SK-N-SH (cell line): ENCODE measurements around the gene PEF1. TPM values are rescaled to one million over a fixed set of nuclear protein-coding genes. Genes with fewer than 3 reads are reported as not detected.

ENCODE experiments used
- CTCF ChIA-PET: fragments of 300-600, 350-600 bp; formaldehyde crosslinking; extraction: SDS; loops from one replicate; lab custom pipeline; 2021; lab: Yijun Ruan, JAX
- POLR2A ChIA-PET: fragments of 350-600 bp; sonication (Branson Sonifier 250); formaldehyde crosslinking; extraction: SDS; loops from one replicate; lab custom pipeline; 2020; ENCODE audit warnings: antibody characterized with exemption, inconsistent platforms; lab: Yijun Ruan, JAX
- DNase-seq: peaks from one replicate; pipeline ENCODE4 v3.0.0; 2012
- H2AFZ ChIP-seq: fragments of 200-600 bp; sonication (generic); 2 replicates; pipeline ENCODE4 v1.8.1; 2016; ENCODE audit warnings: antibody characterized with exemption, mild to moderate bottlenecking, low read depth
- H3F3A ChIP-seq: fragments of 200-600 bp; sonication (generic); replicated peaks from 2 replicates; pipeline ENCODE3; 2016; ENCODE audit warnings: antibody characterized with exemption, mild to moderate bottlenecking; ENCODE audit not compliant: insufficient read depth
- H3K27ac ChIP-seq, 2 experiments: fragments of 200-500 bp in 1 of 2; fragments of 200-600 bp in 1 of 2; sonication (Bioruptor generic) in 1 of 2; sonication (generic), shearing (Covaris generic) in 1 of 2; 2 replicates each; pipeline versions ENCODE4 v1.5.1 to v1.6.1; 2014 to 2016; ENCODE audit warnings: low read depth in 2 of 2, inconsistent platforms in 1 of 2, low read length in 1 of 2, mild to moderate bottlenecking in 1 of 2, mixed read lengths in 1 of 2
- H3K27me3 ChIP-seq: fragments of 200-600 bp; sonication (generic), shearing (Covaris generic); 2 replicates; pipeline ENCODE4 v1.6.1; 2016; ENCODE audit warnings: mixed run types; ENCODE audit not compliant: insufficient read depth
- H3K36me3 ChIP-seq, 2 experiments: fragments of 200-500 bp in 1 of 2; fragments of 200-600 bp in 1 of 2; sonication (Bioruptor generic) in 1 of 2; sonication (generic) in 1 of 2; replicated peaks in 1 of 2; 2 replicates each; pipeline versions ENCODE3 to v1.5.1; 2014 to 2016; ENCODE audit warnings: low read length in 1 of 2, mild to moderate bottlenecking in 1 of 2; ENCODE audit not compliant: insufficient read depth in 2 of 2, control insufficient read depth in 1 of 2
- H3K4me1 ChIP-seq, 2 experiments: fragments of 200-500 bp in 1 of 2; fragments of 200-600 bp in 1 of 2; sonication (Bioruptor generic) in 1 of 2; sonication (generic), shearing (Covaris generic) in 1 of 2; 2 replicates each; pipeline versions ENCODE4 v1.5.1 to v1.6.1; 2014 to 2016; ENCODE audit warnings: low read depth in 1 of 2, low read length in 1 of 2, mixed run types in 1 of 2; ENCODE audit not compliant: insufficient read depth in 2 of 2, control insufficient read depth in 1 of 2
- H3K4me2 ChIP-seq: fragments of 200-600 bp; sonication (generic), shearing (Covaris generic); 2 replicates; pipeline ENCODE4 v1.6.1; 2017; ENCODE audit warnings: mixed run types
- H3K4me3 ChIP-seq, 2 experiments: fragments of 200-500 bp in 1 of 2; fragments of 200-600 bp in 1 of 2; sonication (Bioruptor generic) in 1 of 2; sonication (generic), shearing (Covaris generic) in 1 of 2; 2 replicates each; pipeline versions ENCODE4 v1.5.1 to v1.8.1; 2014 to 2016; ENCODE audit warnings: low read depth in 2 of 2, inconsistent platforms in 1 of 2, low read length in 1 of 2, mild to moderate bottlenecking in 1 of 2, mixed read lengths in 1 of 2, moderate library complexity in 1 of 2
- H3K79me2 ChIP-seq: fragments of 200-600 bp; sonication (generic); 2 replicates; pipeline ENCODE4 v1.8.1; 2017; ENCODE audit warnings: mild to moderate bottlenecking; ENCODE audit not compliant: insufficient read depth
- H3K9ac ChIP-seq: fragments of 200-600 bp; sonication (generic); 2 replicates; pipeline ENCODE4 v1.6.1; 2017; ENCODE audit warnings: mixed run types
- H3K9me2 ChIP-seq: fragments of 200-600 bp; sonication (generic); 2 replicates; pipeline ENCODE4 v1.6.1; 2017; ENCODE audit warnings: mixed run types
- H3K9me3 ChIP-seq: fragments of 200-600 bp; sonication (generic); 2 replicates; pipeline ENCODE4 v1.6.1; 2017; ENCODE audit warnings: mixed run types, mild to moderate bottlenecking, moderate library complexity
- H4K20me1 ChIP-seq: fragments of 200-600 bp; sonication (generic); 2 replicates; pipeline ENCODE4 v1.6.1; 2017; ENCODE audit warnings: mild to moderate bottlenecking, mixed run types; ENCODE audit not compliant: insufficient read depth
- CHD2 ChIP-seq: fragments of 150-350 bp; IDR thresholded peaks from 2 replicates; pipeline ENCODE4 v1.6.1; 2018; ENCODE audit warnings: low read length; ENCODE audit not compliant: partially characterized antibody
- ELF1 ChIP-seq: IDR thresholded peaks from 2 replicates; pipeline ENCODE4 v1.4.0; 2012
- EP300 ChIP-seq, 2 experiments: IDR thresholded peaks; 2 replicates each; pipeline versions ENCODE4 v1.4.0 to v1.6.1; 2012; ENCODE audit warnings: borderline replicate concordance in 1 of 2, low read depth in 1 of 2, low read length in 1 of 2
- EZH2phosphoT487 ChIP-seq: fragments of 200-600 bp; sonication (generic); IDR thresholded peaks from 2 replicates; pipeline ENCODE4 v1.6.1; 2017; ENCODE audit warnings: low read depth, mixed run types, mild to moderate bottlenecking, antibody characterized with exemption, moderate library complexity, borderline replicate concordance
- FOSL2 ChIP-seq: IDR thresholded peaks from 2 replicates; pipeline ENCODE4 v1.4.0; 2012; ENCODE audit warnings: low read depth, mild to moderate bottlenecking, moderate library complexity, borderline replicate concordance
- FOXJ3 ChIP-seq: sonication (generic); formaldehyde crosslinking; IDR thresholded peaks from 2 replicates; pipeline ENCODE4 v1.5.1; 2020; ENCODE audit warnings: mild to moderate bottlenecking, missing genetic modification reagents
- FOXM1 ChIP-seq: IDR thresholded peaks from 2 replicates; pipeline ENCODE4 v1.4.0; 2012; ENCODE audit warnings: low read depth, mild to moderate bottlenecking
- GABPA ChIP-seq: IDR thresholded peaks from 2 replicates; pipeline ENCODE4 v1.4.0; 2012; ENCODE audit warnings: low read depth, mild to moderate bottlenecking
- MEF2A ChIP-seq: IDR thresholded peaks from 2 replicates; pipeline ENCODE4 v1.4.0; 2012; ENCODE audit warnings: low read depth, borderline replicate concordance
- NFIC ChIP-seq: IDR thresholded peaks from 2 replicates; pipeline ENCODE4 v1.4.0; 2012; ENCODE audit warnings: borderline replicate concordance
- NRF1 ChIP-seq: IDR thresholded peaks from 2 replicates; pipeline ENCODE4 v1.6.1; 2012; ENCODE audit warnings: low read depth, mild to moderate bottlenecking, low read length
- PBX3 ChIP-seq: IDR thresholded peaks from 2 replicates; pipeline ENCODE4; 2012
- POLR2AphosphoS5 ChIP-seq: IDR thresholded peaks from 2 replicates; pipeline ENCODE4 v1.6.1; 2012; ENCODE audit warnings: low read depth, low read length
- RAD21 ChIP-seq: IDR thresholded peaks from 2 replicates; pipeline ENCODE4 v1.6.1; 2012; ENCODE audit warnings: mild to moderate bottlenecking, low read length
- RXRA ChIP-seq: IDR thresholded peaks from 2 replicates; pipeline ENCODE4 v1.4.0; 2012; ENCODE audit warnings: low read depth, mild to moderate bottlenecking, borderline replicate concordance
- TAF1 ChIP-seq: IDR thresholded peaks from 2 replicates; pipeline ENCODE4 v1.6.1; 2012; ENCODE audit warnings: low read depth, mild to moderate bottlenecking, low read length, moderate library complexity, borderline replicate concordance
- TCF12 ChIP-seq: IDR thresholded peaks from 2 replicates; pipeline ENCODE4 v1.4.0; 2012
- USF2 ChIP-seq: fragments of 150-350 bp; IDR thresholded peaks from 2 replicates; pipeline ENCODE4 v1.6.1; 2017; ENCODE audit warnings: antibody characterized with exemption, low read length, low read depth, borderline replicate concordance
- ZBTB33 ChIP-seq: IDR thresholded peaks from 2 replicates; pipeline ENCODE4 v1.4.0; 2012; ENCODE audit warnings: low read depth, borderline replicate concordance
- WGBS: methylation state at CpG from one replicate; pipeline ENCODE4 v1.1.6; 2017; ENCODE audit warnings: low lambda C conversion rate; 5-methylcytosine and 5-hydroxymethylcytosine counted together
- polyA plus RNA-seq, 3 experiments: library from polyadenylated mRNA; depleted of rRNA; stranded (reverse); fragments of >200 nt; gene quantifications; 2 replicates each; pipeline ENCODE4 v1.2.3, GENCODE V29; 2012

The PEF1 gene
- polyA plus RNA-seq, 1 of the 3 experiments (the other 2 are of a cell fraction), result 51.9 TPM

- Histone ChIP-seq H3K27me3 (no peaks in the 10 kb centered on the region), H3K4me1 (peaks cover 0 to 12% of the 10 kb centered on the region in 2 experiments; a peak in 2 of 4 replicates), H3F3A (no peaks in the 10 kb centered on the region), H3K4me3 (no peak overlapping the region), H3K4me2 (no peak overlapping the region), H3K27ac (no peak overlapping the region), H3K9me3 (no peaks in the 10 kb centered on the region)
- POLR2A ChIA-PET, result no interaction called here
- TF ChIP-seq EP300 (IDR thresholded peaks at IDR 0.05; ENCODE audit: borderline replicate concordance in 1 of 2, low read depth in 1 of 2, low read length in 1 of 2), result no peak
- TF ChIP-seq FOXM1, result no peak
- TF ChIP-seq FOSL2, result no peak
- no peak for TF ChIP-seq TCF12
- TF ChIP-seq PBX3, result no peak
- no peak for TF ChIP-seq MEF2A
- TF ChIP-seq FOXJ3 (CRISPR knock-in tag), result no peak
- TF ChIP-seq CHD2, result no peak
- no peak for TF ChIP-seq EZH2phosphoT487
- no peak for TF ChIP-seq RXRA
- no peak for TF ChIP-seq NFIC
- TF ChIP-seq GABPA, result no peak
- TF ChIP-seq RAD21, result no peak
- TF ChIP-seq USF2, result no peak
- no peak for TF ChIP-seq POLR2AphosphoS5
- TF ChIP-seq TAF1, result no peak
- no peak for TF ChIP-seq ZBTB33
- no peak for TF ChIP-seq ELF1
- TF ChIP-seq NRF1, result no peak
- TF ChIP-seq, all 33 proteins: peak for 0
- H3K9me2 ChIP-seq, result no peaks in the 10 kb centered on the region
- CTCF ChIA-PET, result interaction anchor here (0.7 to 2.1 kb wide), 9 partner anchors 10 to 159 kb away, joined by 3 to 5 read pairs (median 4); no protein-coding TSS in a partner anchor
- H3K9ac ChIP-seq, result no peak overlapping the region
- H3K36me3 ChIP-seq, result no peaks in the 10 kb centered on the region
- DNase-seq, result no peak
- H2AFZ ChIP-seq, result no peak overlapping the region
- 88% methylated on average over 15 of the region's 15 CpGs for WGBS
- no peaks in the 10 kb centered on the region for H4K20me1 ChIP-seq
- no peaks in the 10 kb centered on the region for H3K79me2 ChIP-seq
These were observed 63.6 kb downstream of the PEF1 start for GRCh38 chr1:31580891-31581603.
